Mucosa of stomach (tissue), 1 donor: ENCODE measurements around the gene PLAC9.
A peak's percentile ranks its signal among the peaks of the same experiment; 100 is the strongest.

Source experiments
- H3K27me3 ChIP-seq: one replicate; pipeline ENCODE4 v1.7.0; 2013; ENCODE audit warnings: mild to moderate bottlenecking, low read length; ENCODE audit not compliant: control insufficient read depth, insufficient read depth
- H3K36me3 ChIP-seq: one replicate; pipeline ENCODE4 v1.7.0; 2013; ENCODE audit warnings: low read length; ENCODE audit not compliant: control insufficient read depth, insufficient read depth
- H3K4me1 ChIP-seq: one replicate; pipeline ENCODE4 v1.7.0; 2013; ENCODE audit warnings: mild to moderate bottlenecking, low read length; ENCODE audit not compliant: control insufficient read depth, insufficient read depth
- H3K4me3 ChIP-seq: one replicate; pipeline ENCODE4 v1.7.0; 2013; ENCODE audit warnings: low read length
- H3K9ac ChIP-seq: one replicate; pipeline ENCODE4 v1.7.0; 2013; ENCODE audit warnings: mild to moderate bottlenecking, low read length, moderate library complexity
- H3K9me3 ChIP-seq: one replicate; pipeline ENCODE4 v1.7.0; 2013; ENCODE audit warnings: mild to moderate bottlenecking, low read length, moderate library complexity; ENCODE audit not compliant: control insufficient read depth
- donor health status: Pancreatic carcinoma.

Gene PLAC9

GRCh38 chr10:80194373-80195045 lies 62.0 kb downstream of the PLAC9 start:
- H3K36me3 ChIP-seq: no peaks in the 10 kb centered on the region
- no peaks in the 10 kb centered on the region for H3K27me3 ChIP-seq
- H3K9me3 ChIP-seq: no peaks in the 10 kb centered on the region
- H3K4me1 ChIP-seq: peaks cover 70% of the 10 kb centered on the region
- H3K9ac ChIP-seq: peak overlapping the region; percentile 27
- no peak overlapping the region for H3K4me3 ChIP-seq
